Fibroblast of skin of back (primary cell): ENCODE measurements around the gene ADISSP.
A peak's percentile ranks its signal among the peaks of the same experiment; 100 is the strongest.
"Not testable (repeated sequence)": the region's sequence is repeated elsewhere in the genome, so short reads cannot be mapped to it uniquely, and the experiment has no call there.

ENCODE experiments used
- DNase-seq: peaks from one replicate; pipeline ENCODE4 v3.0.0-alpha.2; 2013

Gene ADISSP

GRCh38 chr20:3797592-3798372 is 30.2 kb upstream of the ADISSP start:
- DNase-seq, result peak; percentile 55

- no peak for DNase-seq
These were observed 29.6 kb upstream of the ADISSP start for GRCh38 chr20:3797226-3797545.

GRCh38 chr20:3796477-3797225 is 29.1 kb upstream of the ADISSP start:
- DNase-seq, result no peak

GRCh38 chr20:3795511-3796468 is 28.2 kb upstream of the ADISSP start, which contains the start of gene CDC25B:
CDC25B (plus strand) TSS chr20:3796310; CDS start chr20:3796532, 222 bp downstream.
- peak; percentile 95 for DNase-seq

GRCh38 chr20:3794701-3795420 is 27.3 kb upstream of the ADISSP start:
- no peak for DNase-seq

- DNase-seq, result not testable (repeated sequence)
These were observed 26.6 kb upstream of the ADISSP start for GRCh38 chr20:3794168-3794567.

- not testable (repeated sequence) for DNase-seq
These were observed 21.6 kb upstream of the ADISSP start for GRCh38 chr20:3789201-3789600.

- DNase-seq, result no peak
These were observed 21.2 kb upstream of the ADISSP start for GRCh38 chr20:3788685-3789155.

- peak; percentile 33 for DNase-seq
These were observed 19.9 kb upstream of the ADISSP start for GRCh38 chr20:3787324-3788014.

GRCh38 chr20:3786665-3787323 is 19.2 kb upstream of the ADISSP start, which contains the start of gene CENPB:
CENPB (minus strand) TSS chr20:3786740; CDS start chr20:3786483, 257 bp downstream.
- peak; percentile 85 for DNase-seq

- peak; percentile 55 for DNase-seq
These were observed 18.6 kb upstream of the ADISSP start for GRCh38 chr20:3786126-3786484.

GRCh38 chr20:3785240-3786125 is 17.9 kb upstream of the ADISSP start:
- DNase-seq, result peak; percentile 29

- DNase-seq, result no peak
These were observed 17.3 kb upstream of the ADISSP start for GRCh38 chr20:3784863-3785239.

GRCh38 chr20:3784216-3784853 is 16.8 kb upstream of the ADISSP start:
- DNase-seq, result no peak

GRCh38 chr20:3783511-3784195 is 16.1 kb upstream of the ADISSP start:
- DNase-seq, result no peak

- DNase-seq, result no peak
These were observed 15.5 kb upstream of the ADISSP start for GRCh38 chr20:3783068-3783489.

GRCh38 chr20:3782597-3782996 is 15.0 kb upstream of the ADISSP start:
- no peak for DNase-seq

- peak; percentile 96 for DNase-seq
These were observed 13.8 kb upstream of the ADISSP start, which contains the start of gene SPEF1 for GRCh38 chr20:3781153-3781910. SPEF1 (minus strand) TSS chr20:3781448; CDS start chr20:3781287, 161 bp downstream.
